T-helper 2 cell treated with Interferon-gamma antibody and Interleukin-4, amounts not matched to agents 5 μg/mL and 100 μg/mL, for 36 hours (primary cell): ENCODE measurements around the gene GPR31.

Experiments used
- DNase-seq: peaks from one replicate; pipeline ENCODE4 v3.0.0; 2021; ENCODE audit warnings: low spot score
- H3K27ac Mint-ChIP-seq: one replicate; pipeline ENCODE4 v1.8.0; 2021; ENCODE audit warnings: mild to moderate bottlenecking, mixed read lengths
- H3K27me3 Mint-ChIP-seq: one replicate; pipeline ENCODE4 v1.8.0; 2021; ENCODE audit warnings: low read depth, mixed read lengths
- H3K36me3 Mint-ChIP-seq: one replicate; pipeline ENCODE4 v1.8.0; 2021; ENCODE audit warnings: low read depth, mixed read lengths
- H3K4me1 Mint-ChIP-seq: one replicate; pipeline ENCODE4 v1.8.0; 2021; ENCODE audit warnings: low read depth, mixed read lengths
- H3K4me3 Mint-ChIP-seq: one replicate; pipeline ENCODE4 v1.8.0; 2022; ENCODE audit warnings: mild to moderate bottlenecking, moderate library complexity, mixed read lengths
- H3K9me3 Mint-ChIP-seq: one replicate; pipeline ENCODE4 v1.8.0; 2021; ENCODE audit warnings: mixed read lengths

Gene GPR31

DNA sequence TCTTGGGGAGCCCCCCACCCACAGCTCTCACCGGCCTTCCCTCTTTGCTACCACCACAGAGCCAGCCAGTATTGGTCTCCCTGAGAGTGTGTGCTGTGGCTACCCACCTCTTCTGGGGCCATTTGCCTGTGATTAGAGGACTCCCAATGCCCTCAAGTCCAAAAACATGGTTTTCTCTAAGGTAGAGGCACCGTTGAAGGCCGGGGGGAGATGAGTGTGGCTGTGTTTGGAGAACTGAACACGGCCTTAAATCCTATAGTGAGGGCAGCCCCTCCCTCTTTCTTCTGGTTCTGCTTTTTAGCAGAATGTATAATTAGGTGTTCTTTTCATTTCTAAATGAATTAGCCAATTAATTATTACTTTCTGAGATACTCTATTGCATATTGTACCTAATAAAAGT lies 32.4 kb downstream of the GPR31 start:
- Mint-ChIP-seq H3K4me1 (no peaks in the 10 kb centered on the region), H3K27ac (no peak overlapping the region), H3K36me3 (no peaks in the 10 kb centered on the region), H3K9me3 (no peaks in the 10 kb centered on the region), H3K27me3 (no peaks in the 10 kb centered on the region), H3K4me3 (no peak overlapping the region)
- no peak for DNase-seq

- H3K4me1 Mint-ChIP-seq, result no peaks in the 10 kb centered on the region
- H3K9me3 Mint-ChIP-seq, result no peaks in the 10 kb centered on the region
- H3K36me3 Mint-ChIP-seq, result no peaks in the 10 kb centered on the region
- H3K27me3 Mint-ChIP-seq, result no peaks in the 10 kb centered on the region
- no peak for DNase-seq
- no peak overlapping the region for H3K4me3 Mint-ChIP-seq
- no peak overlapping the region for H3K27ac Mint-ChIP-seq
Observed at GRCh38 chr6:167124753-167125152, 33.0 kb downstream of the GPR31 start.

- no peaks in the 10 kb centered on the region for H3K36me3 Mint-ChIP-seq
- H3K4me3 Mint-ChIP-seq, result no peak within 1 kb of the TSS
- no peak for DNase-seq
- H3K27ac Mint-ChIP-seq, result no peak within 1 kb of the TSS
- peaks cover 5% of the 10 kb centered on the region for H3K27me3 Mint-ChIP-seq
- no peaks in the 10 kb centered on the region for H3K9me3 Mint-ChIP-seq
- no peaks in the 10 kb centered on the region for H3K4me1 Mint-ChIP-seq
Observed at GRCh38 chr6:167122827-167123657, 34.7 kb downstream of the GPR31 start, which contains the start of gene CCR6. Gene CCR6, plus strand, starts transcription at chr6:167123096. Its CDS starts 13,039 bp downstream, at chr6:167136135.

- Mint-ChIP-seq H3K4me1 (no peaks in the 10 kb centered on the region), H3K27me3 (peaks cover 5% of the 10 kb centered on the region), H3K4me3 (no peak overlapping the region), H3K9me3 (no peaks in the 10 kb centered on the region), H3K27ac (no peak overlapping the region), H3K36me3 (no peaks in the 10 kb centered on the region)
- DNase-seq, result no peak
Observed at GRCh38 chr6:167122041-167122826, 35.5 kb downstream of the GPR31 start.

GRCh38 chr6:167121335-167121841 lies 36.4 kb downstream of the GPR31 start:
- no peak for DNase-seq
- Mint-ChIP-seq H3K4me3 (no peak overlapping the region), H3K27me3 (peaks cover 5% of the 10 kb centered on the region), H3K4me1 (no peaks in the 10 kb centered on the region), H3K9me3 (no peaks in the 10 kb centered on the region), H3K27ac (no peak overlapping the region), H3K36me3 (no peaks in the 10 kb centered on the region)

DNA sequence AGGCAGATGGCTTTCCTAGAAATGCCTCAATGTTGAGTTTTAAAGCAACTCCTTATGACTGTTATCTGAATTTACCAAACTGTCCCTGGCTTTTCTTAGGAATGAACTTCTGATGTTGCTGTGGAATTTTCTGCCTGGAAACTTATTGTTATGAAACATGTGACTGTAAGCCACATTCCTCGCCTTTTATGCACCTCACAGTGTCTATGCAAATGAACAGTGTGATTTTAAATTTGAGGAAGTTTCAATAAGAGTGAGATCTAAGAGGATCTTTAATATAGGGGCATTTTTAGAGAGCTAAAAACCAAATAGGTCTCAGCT lies 37.2 kb downstream of the GPR31 start:
- H3K4me1 Mint-ChIP-seq, result no peaks in the 10 kb centered on the region
- no peaks in the 10 kb centered on the region for H3K9me3 Mint-ChIP-seq
- no peaks in the 10 kb centered on the region for H3K36me3 Mint-ChIP-seq
- no peak overlapping the region for H3K4me3 Mint-ChIP-seq
- no peak overlapping the region for H3K27ac Mint-ChIP-seq
- DNase-seq, result no peak
- H3K27me3 Mint-ChIP-seq, result peaks cover 5% of the 10 kb centered on the region

- Mint-ChIP-seq H3K9me3 (no peaks in the 10 kb centered on the region), H3K36me3 (no peaks in the 10 kb centered on the region), H3K27ac (no peak overlapping the region), H3K4me3 (no peak overlapping the region), H3K27me3 (peaks cover 5% of the 10 kb centered on the region), H3K4me1 (no peaks in the 10 kb centered on the region)
- no peak for DNase-seq
Observed at GRCh38 chr6:167119670-167120582, 37.9 kb downstream of the GPR31 start.

- H3K27ac Mint-ChIP-seq, result no peak overlapping the region
- no peaks in the 10 kb centered on the region for H3K4me1 Mint-ChIP-seq
- H3K36me3 Mint-ChIP-seq, result no peaks in the 10 kb centered on the region
- no peaks in the 10 kb centered on the region for H3K9me3 Mint-ChIP-seq
- DNase-seq, result no peak
- peaks cover 5% of the 10 kb centered on the region for H3K27me3 Mint-ChIP-seq
- H3K4me3 Mint-ChIP-seq, result no peak overlapping the region
Observed at GRCh38 chr6:167118839-167119238, 38.9 kb downstream of the GPR31 start.

DNA sequence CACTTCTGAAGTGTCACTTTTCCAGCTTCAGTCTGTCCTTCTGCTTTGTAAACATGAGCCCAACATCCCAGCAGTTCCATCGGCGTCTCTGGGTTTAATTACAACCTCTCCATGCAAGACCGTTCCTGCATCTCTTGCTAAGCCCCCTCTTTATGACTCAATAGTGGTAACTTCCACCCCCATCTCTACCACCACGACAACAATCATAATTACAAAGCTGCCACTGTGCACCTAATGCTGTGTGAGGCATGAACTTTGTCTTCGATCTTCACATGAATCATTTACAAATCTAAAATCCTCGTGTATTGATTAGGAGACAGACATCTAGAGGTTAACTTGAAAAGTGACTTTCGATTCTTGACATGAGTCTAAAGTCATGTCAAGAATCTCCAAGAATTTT lies 39.8 kb downstream of the GPR31 start:
- no peak for DNase-seq
- Mint-ChIP-seq H3K4me3 (no peak overlapping the region), H3K4me1 (no peaks in the 10 kb centered on the region), H3K36me3 (no peaks in the 10 kb centered on the region), H3K9me3 (no peaks in the 10 kb centered on the region), H3K27me3 (peaks cover 7% of the 10 kb centered on the region), H3K27ac (no peak overlapping the region)

DNA sequence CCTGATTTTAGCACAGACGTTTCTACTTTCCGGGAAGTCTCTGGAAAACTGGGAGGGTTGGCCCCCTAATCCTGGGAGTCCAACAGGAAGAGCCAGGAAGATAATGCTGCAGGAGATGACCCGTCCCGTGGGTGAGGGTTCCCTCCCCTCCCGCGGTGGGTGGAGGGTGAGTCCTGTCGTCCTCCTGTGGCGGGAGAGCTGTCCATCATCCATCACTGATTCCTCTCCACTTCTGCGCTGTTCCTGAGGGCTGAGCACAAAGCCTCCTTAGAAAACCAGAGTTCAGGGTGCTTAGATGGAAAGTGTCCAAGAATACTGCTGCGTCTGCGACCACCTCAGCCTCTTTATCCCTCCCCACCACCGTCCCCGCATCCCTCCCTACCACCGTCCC lies 40.9 kb downstream of the GPR31 start:
- Mint-ChIP-seq H3K36me3 (no peaks in the 10 kb centered on the region), H3K4me1 (no peaks in the 10 kb centered on the region), H3K27ac (no peak overlapping the region), H3K9me3 (no peaks in the 10 kb centered on the region), H3K4me3 (no peak overlapping the region), H3K27me3 (peaks cover 13% of the 10 kb centered on the region)
- DNase-seq, result no peak

DNA sequence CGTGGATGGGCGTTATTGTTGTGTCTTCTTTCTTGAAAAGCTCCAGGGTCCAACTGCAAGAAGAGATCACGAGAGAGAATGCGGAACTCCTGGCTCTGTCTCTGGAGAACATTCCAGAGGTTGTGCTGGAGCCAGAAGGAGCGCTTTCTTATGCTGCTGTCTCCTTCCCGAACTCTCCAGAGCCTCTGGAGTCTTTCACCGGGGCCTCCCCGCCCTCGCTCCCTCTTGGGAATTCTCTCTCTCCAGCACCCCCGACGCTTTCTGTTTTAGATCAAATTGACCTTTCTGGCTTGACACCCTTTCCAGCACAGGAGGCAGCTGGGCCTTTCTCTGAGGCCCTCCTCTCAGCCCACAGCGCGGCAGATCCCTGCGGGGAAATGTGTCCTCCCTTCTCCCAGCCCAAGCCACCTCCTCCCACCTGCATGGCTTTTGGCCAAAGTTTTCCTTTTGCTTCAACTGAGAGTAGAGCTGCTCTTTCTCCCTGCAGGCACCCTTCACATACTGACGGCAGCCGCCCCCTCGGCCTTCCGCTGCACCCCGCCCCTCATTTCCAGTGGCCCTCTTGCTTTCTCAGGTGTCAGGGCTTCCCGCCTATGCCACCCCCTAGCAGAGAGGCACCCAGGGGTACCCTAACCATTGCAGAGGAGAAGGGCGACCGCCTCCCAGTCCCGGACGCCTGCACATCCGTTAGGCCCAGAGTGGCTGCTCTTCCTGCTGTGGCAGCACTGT lies 41.5 kb downstream of the GPR31 start:
- Mint-ChIP-seq H3K36me3 (no peaks in the 10 kb centered on the region), H3K4me3 (no peak overlapping the region), H3K27ac (no peak overlapping the region), H3K27me3 (peaks cover 15% of the 10 kb centered on the region), H3K9me3 (no peaks in the 10 kb centered on the region), H3K4me1 (no peaks in the 10 kb centered on the region)
- DNase-seq, result no peak

DNA sequence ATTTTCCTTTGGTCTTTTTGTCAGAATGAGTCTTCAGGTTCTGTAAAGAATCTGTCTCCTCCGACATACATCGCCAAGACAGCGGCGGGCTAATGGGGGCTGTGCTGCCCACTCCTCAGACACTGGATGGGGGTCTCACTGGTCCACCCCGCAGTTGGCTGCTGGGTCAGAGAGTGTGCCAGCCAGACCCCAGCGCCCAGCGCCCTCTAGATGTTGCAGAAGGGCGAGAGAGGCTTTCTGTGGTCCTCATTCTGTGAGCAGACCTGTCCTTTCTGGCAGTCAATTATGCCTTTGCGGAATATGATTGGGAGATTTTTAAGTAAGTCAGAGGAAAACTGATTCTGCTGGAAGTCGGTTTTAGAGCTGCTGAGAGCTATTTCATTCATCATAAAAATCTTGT lies 42.7 kb downstream of the GPR31 start:
- Mint-ChIP-seq H3K36me3 (no peaks in the 10 kb centered on the region), H3K27me3 (peaks cover 24% of the 10 kb centered on the region), H3K4me1 (no peaks in the 10 kb centered on the region), H3K9me3 (no peaks in the 10 kb centered on the region), H3K4me3 (no peak overlapping the region), H3K27ac (no peak overlapping the region)
- no peak for DNase-seq
